HG03575 (cell line): ENCODE measurements around the gene GSTO2.

ENCODE experiments used
- ATAC-seq: cut with Tn5 transposase; IDR thresholded peaks from one replicate; pipeline ENCODE4 v1.9.1; 2021; ENCODE audit not compliant: unreplicated experiment, insufficient number of reproducible peaks, low FRiP score; ENCODE audit errors: extremely low read depth

GSTO2 gene

GRCh38 chr10:104349623-104350126, 80.7 kb downstream of the GSTO2 start:
- ATAC-seq, result peak; percentile 35

GRCh38 chr10:104350127-104350635, 81.2 kb downstream of the GSTO2 start:
- ATAC-seq, result peak; percentile 27

GRCh38 chr10:104351061-104351702, 82.2 kb downstream of the GSTO2 start:
- ATAC-seq, result no peak

- ATAC-seq, result no peak
Measured at GRCh38 chr10:104351919-104352318, 82.9 kb downstream of the GSTO2 start.

- ATAC-seq, result no peak
Measured at GRCh38 chr10:104353325-104354048, 84.5 kb downstream of the GSTO2 start, which contains the start of gene CFAP58. TSS of gene CFAP58 (plus strand) at chr10:104353833. CDS start at chr10:104353898, 65 bp downstream.
